GM23338 (cell line): ENCODE measurements around the gene CES2. TPM values are rescaled to one million over a fixed set of nuclear protein-coding genes. Genes with fewer than 3 reads are reported as not detected.

ENCODE experiments used
- ATAC-seq: fragments of 200-7000 bp; cut with Tn5 transposase; 3 replicates; pipeline ENCODE4 v1.9.1; 2020
- DNase-seq: peaks from one replicate; pipeline ENCODE4 v3.0.0-alpha.2; 2015; ENCODE audit warnings: low spot score
- H2AFZ ChIP-seq: fragments of 200-600 bp; sonication (generic); 2 replicates; pipeline ENCODE4 v1.8.0; 2016; ENCODE audit warnings: antibody characterized with exemption, mild to moderate bottlenecking, moderate library complexity
- H3F3A ChIP-seq: fragments of 200-600 bp; sonication (generic); replicated peaks from 2 replicates; pipeline ENCODE4 v1.8.0; 2017; ENCODE audit warnings: antibody characterized with exemption, mixed run types, low read depth
- H3K27ac ChIP-seq: fragments of 200-600 bp; sonication (generic); 2 replicates; pipeline ENCODE4 v1.6.1; 2016; ENCODE audit warnings: low read depth
- H3K27me3 ChIP-seq: fragments of 200-600 bp; sonication (generic); 2 replicates; pipeline ENCODE4 v1.8.0; 2016; ENCODE audit warnings: mild to moderate bottlenecking, mixed run types, moderate library complexity; ENCODE audit not compliant: insufficient read depth
- H3K36me3 ChIP-seq: fragments of 200-600 bp; sonication (generic); 2 replicates; pipeline ENCODE4 v1.8.0; 2016; ENCODE audit warnings: mild to moderate bottlenecking; ENCODE audit not compliant: insufficient read depth
- H3K4me1 ChIP-seq: fragments of 200-600 bp; sonication (generic); 2 replicates; pipeline ENCODE4 v1.8.0; 2016; ENCODE audit warnings: mild to moderate bottlenecking, moderate library complexity; ENCODE audit not compliant: insufficient read depth
- H3K4me2 ChIP-seq: fragments of 200-600 bp; sonication (generic); 2 replicates; pipeline ENCODE4 v1.7.1; 2017; ENCODE audit warnings: mixed run types
- H3K4me3 ChIP-seq: fragments of 200-600 bp; sonication (generic); 2 replicates; pipeline ENCODE4 v1.6.1; 2016; ENCODE audit warnings: mixed run types
- H3K79me2 ChIP-seq: fragments of 200-600 bp; sonication (generic); replicated peaks from 2 replicates; pipeline ENCODE4 v1.8.0; 2017; ENCODE audit warnings: mild to moderate bottlenecking; ENCODE audit not compliant: insufficient read depth
- H3K9me2 ChIP-seq: fragments of 200-600 bp; sonication (generic); 2 replicates; pipeline ENCODE4 v1.8.0; 2017; ENCODE audit not compliant: insufficient read depth
- H4K20me1 ChIP-seq: fragments of 200-600 bp; sonication (generic); replicated peaks from 2 replicates; pipeline ENCODE4 v1.8.0; 2017; ENCODE audit warnings: mild to moderate bottlenecking; ENCODE audit not compliant: insufficient read depth
- H3K27ac Mint-ChIP-seq: 2 replicates; pipeline ENCODE4 v1.8.0; 2020; ENCODE audit warnings: inconsistent platforms, mild to moderate bottlenecking, moderate library complexity, mixed read lengths
- H3K27me3 Mint-ChIP-seq: 3 replicates; pipeline ENCODE4 v1.8.0; 2022; ENCODE audit warnings: low read depth, mild to moderate bottlenecking, moderate library complexity, mixed read lengths, inconsistent platforms; ENCODE audit not compliant: insufficient read depth, poor library complexity
- H3K36me3 Mint-ChIP-seq: 3 replicates; pipeline ENCODE4 v1.8.0; 2021; ENCODE audit warnings: low read depth, mild to moderate bottlenecking, inconsistent platforms, moderate library complexity, mixed read lengths
- H3K4me1 Mint-ChIP-seq: 3 replicates; pipeline ENCODE4 v1.8.0; 2020; ENCODE audit warnings: mild to moderate bottlenecking, inconsistent platforms, mixed read lengths
- H3K4me3 Mint-ChIP-seq: 3 replicates; pipeline ENCODE4 v1.8.0; 2021; ENCODE audit warnings: moderate library complexity, mild to moderate bottlenecking, inconsistent platforms, mixed read lengths
- H3K9me3 Mint-ChIP-seq: 3 replicates; pipeline ENCODE4 v1.8.0; 2020; ENCODE audit warnings: moderate library complexity, mild to moderate bottlenecking, inconsistent platforms, mixed read lengths
- CTCF ChIP-seq, 2 experiments: fragments of 200-600 bp in 1 of 2; sonication (generic) in 1 of 2; conservative IDR thresholded peaks; 2 replicates each; pipeline versions ENCODE4 v1.5.1 to v1.6.1; 2016 to 2017; ENCODE audit warnings: antibody characterized with exemption in 2 of 2, low read depth in 2 of 2, mild to moderate bottlenecking in 2 of 2, moderate library complexity in 1 of 2
- EZH2 ChIP-seq: fragments of 200-600 bp; sonication (generic); IDR thresholded peaks from one replicate; pipeline ENCODE4 v1.8.0; 2017; ENCODE audit warnings: antibody characterized with exemption, mild to moderate bottlenecking, low read depth; ENCODE audit not compliant: unreplicated experiment
- JUNB ChIP-seq: IDR thresholded peaks from one replicate; pipeline ENCODE4 v1.6.1; 2016; ENCODE audit warnings: antibody characterized with exemption; ENCODE audit not compliant: unreplicated experiment
- ZNF114 ChIP-seq: fragments of 250-450 bp; sonication (Bioruptor Pico); IDR thresholded peaks from 2 replicates; pipeline ENCODE4 v1.5.0; 2020; ENCODE audit warnings: mild to moderate bottlenecking, moderate library complexity
- ZNF331 ChIP-seq: fragments of 250-450 bp; sonication (Bioruptor Pico); IDR thresholded peaks from 2 replicates; pipeline ENCODE4 v1.5.0; 2020; ENCODE audit warnings: low read depth, mild to moderate bottlenecking, moderate library complexity
- ZNF462 ChIP-seq: fragments of 250-450 bp; sonication (Bioruptor Pico); IDR thresholded peaks from 2 replicates; pipeline ENCODE4 v1.5.0; 2020; ENCODE audit warnings: mild to moderate bottlenecking, moderate library complexity
- polyA plus RNA-seq: library from polyadenylated mRNA; unstranded; fragments of >200 nt; fragmentation: Nextera tagmentation; extraction: Ambion mirVana; gene quantifications from 2 replicates; pipeline ENCODE4 v1.2.1, GENCODE V29; 2016
- total RNA-seq: library from RNA; depleted of rRNA; stranded (reverse); fragments of >200 nt; shearing (Covaris generic); gene quantifications from 2 replicates; pipeline ENCODE4 v1.2.3, GENCODE V29; 2014

The CES2 gene
- total and polyA plus RNA-seq, 2 experiments from 2014 or later: 5.0 to 9.3 TPM

DNA sequence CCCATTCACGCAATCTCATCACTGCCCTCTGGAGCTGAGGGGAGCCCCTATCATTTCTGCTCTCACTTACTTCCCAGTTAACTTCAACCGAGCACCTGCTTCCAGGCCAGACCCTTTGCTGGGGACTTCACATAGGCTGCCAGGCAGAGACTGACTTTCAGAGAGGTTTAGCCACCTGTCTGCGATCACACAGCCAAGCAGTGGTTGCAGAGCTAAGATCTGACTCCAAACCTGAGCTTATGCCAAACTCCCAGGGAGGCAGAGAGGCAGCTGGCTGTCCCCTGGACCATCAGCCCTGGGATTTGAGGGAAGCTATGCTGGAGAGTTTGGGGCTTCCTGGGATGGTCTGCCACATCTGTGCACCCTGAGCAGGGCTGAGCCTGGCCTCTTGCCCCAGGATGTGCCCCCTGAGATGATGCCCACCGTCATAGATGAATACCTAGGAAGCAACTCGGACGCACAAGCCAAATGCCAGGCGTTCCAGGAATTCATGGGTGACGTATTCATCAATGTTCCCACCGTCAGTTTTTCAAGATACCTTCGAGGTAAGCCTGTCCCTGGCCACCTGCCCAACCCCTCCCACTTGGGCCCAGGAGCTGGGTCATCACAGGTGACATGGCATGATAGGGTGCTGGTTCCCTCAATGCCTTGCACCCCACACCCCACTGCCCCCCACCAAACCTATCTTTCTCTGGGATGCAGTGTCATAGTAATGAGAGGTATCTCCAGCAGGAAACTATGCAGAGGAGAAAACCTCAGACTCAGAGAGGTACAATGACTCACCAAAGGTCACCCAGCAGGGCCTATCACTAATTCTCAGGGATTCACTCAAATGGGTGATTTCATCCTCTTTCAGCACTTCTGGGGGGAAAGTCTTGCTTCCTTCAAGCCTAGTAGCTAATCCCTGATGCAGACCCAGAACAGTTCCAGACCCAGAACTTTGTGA is 35.7 kb downstream of the CES2 start (continued):
- no peak for TF ChIP-seq ZNF462 (CRISPR knock-in tag)
- TF ChIP-seq EZH2: no peak
- no peak for TF ChIP-seq JUNB

- Histone ChIP-seq H3K4me2 (no peak overlapping the region), H3K4me1 (no peaks in the 10 kb centered on the region), H3K4me3 (no peak overlapping the region), H3F3A (no peaks in the 10 kb centered on the region), H3K9me2 (no peaks in the 10 kb centered on the region), H3K36me3 (no peaks in the 10 kb centered on the region), H3K79me2 (no peaks in the 10 kb centered on the region), H2AFZ (no peak overlapping the region), H3K27ac (no peak overlapping the region), H3K27me3 (no peaks in the 10 kb centered on the region), H4K20me1 (no peaks in the 10 kb centered on the region)
- Mint-ChIP-seq H3K27me3 (peaks cover 8% of the 10 kb centered on the region), H3K4me3 (no peak overlapping the region), H3K4me1 (peaks cover 3% of the 10 kb centered on the region; the same call in 1 of the 3 replicates), H3K27ac (no peak overlapping the region), H3K9me3 (no peaks in the 10 kb centered on the region; the same call in 2 of the 3 replicates), H3K36me3 (no peaks in the 10 kb centered on the region)
- ATAC-seq (no peak), DNase-seq (no peak)
- TF ChIP-seq ZNF331 (CRISPR knock-in tag) (no peak), CTCF (conservative IDR thresholded peaks at IDR 0.05; ENCODE audit: low read depth in 2 of 2) (no peak), ZNF114 (CRISPR knock-in tag) (no peak), ZNF462 (CRISPR knock-in tag) (no peak)
Measured at GRCh38 chr16:66972983-66973382, 37.7 kb downstream of the CES2 start.
